IMR-90 (cell line): ENCODE data around the gene DSTYK. TPM values are rescaled to one million over a fixed set of nuclear protein-coding genes. Genes with fewer than 3 reads are reported as not detected.
A peak's percentile ranks its signal among the peaks of the same experiment; 100 is the strongest.

ENCODE experiments used
- ATAC-seq: fragments of 200-7000 bp; cut with Tn5 transposase; 2 replicates; pipeline ENCODE4 v1.9.1; 2020; ENCODE audit warnings: low read depth, mild to moderate bottlenecking, moderate library complexity
- Bru-seq: library from RNA; stranded (reverse); fragments of 400-500 nt; gene quantifications from one replicate; lab custom pipeline; 2021; lab: Mats Ljungman, UMichigan
- BruChase-seq, 2 experiments: library from RNA; stranded (reverse); fragments of 400-500 nt; gene quantifications; one replicate each; lab custom pipeline; 2021; lab: Mats Ljungman, UMichigan
- BruUV-seq: library from RNA; stranded (reverse); fragments of 400-500 nt; replicated peaks from 2 replicates; lab custom pipeline; 2021; lab: Mats Ljungman, UMichigan
- CTCF ChIA-PET: fragments of 300-600 bp; formaldehyde crosslinking; extraction: SDS; loops from one replicate; lab custom pipeline; 2021; ENCODE audit warnings: antibody characterized with exemption; lab: Yijun Ruan, JAX
- POLR2A ChIA-PET: fragments of 300-600 bp; sonication (Branson Sonifier 250); formaldehyde crosslinking; loops from one replicate; lab custom pipeline; 2022; ENCODE audit warnings: antibody characterized with exemption; ENCODE audit not compliant: unreplicated experiment; lab: Charles Lee
- DNase-seq: peaks from one replicate; pipeline ENCODE4 v3.0.0; 2013
- H2AFZ ChIP-seq: replicated peaks from 2 replicates; pipeline ENCODE3; 2013; ENCODE audit warnings: low read length, mild to moderate bottlenecking; ENCODE audit not compliant: poor library complexity
- H2AK5ac ChIP-seq: 2 replicates; pipeline ENCODE4 v1.6.1; 2013; ENCODE audit warnings: low read depth, low read length, inconsistent platforms
- H2AK9ac ChIP-seq: replicated peaks from 2 replicates; pipeline ENCODE3; 2013; ENCODE audit warnings: mild to moderate bottlenecking, low read depth, low read length, moderate library complexity; ENCODE audit not compliant: poor library complexity
- H2BK120ac ChIP-seq: 2 replicates; pipeline ENCODE4 v1.6.1; 2013; ENCODE audit warnings: low read depth, low read length, inconsistent platforms
- H2BK15ac ChIP-seq: 3 replicates; pipeline ENCODE4 v1.6.1; 2013; ENCODE audit warnings: low read depth, low read length, inconsistent platforms
- H2BK20ac ChIP-seq: 2 replicates; pipeline ENCODE4 v1.6.1; 2013; ENCODE audit warnings: low read depth, mild to moderate bottlenecking, inconsistent platforms, low read length, moderate library complexity
- H2BK5ac ChIP-seq: 2 replicates; pipeline ENCODE4 v1.6.1; 2013; ENCODE audit warnings: mild to moderate bottlenecking, low read depth, low read length, inconsistent platforms; ENCODE audit not compliant: poor library complexity, severe bottlenecking
- H3K14ac ChIP-seq: replicated peaks from 2 replicates; pipeline ENCODE4 v1.6.1; 2013; ENCODE audit warnings: low read depth, low read length, inconsistent platforms
- H3K18ac ChIP-seq: 2 replicates; pipeline ENCODE4 v1.6.1; 2013; ENCODE audit warnings: low read depth, low read length, control low read depth
- H3K23ac ChIP-seq: 2 replicates; pipeline ENCODE4 v1.6.1; 2013; ENCODE audit warnings: low read depth, low read length, inconsistent platforms
- H3K27ac ChIP-seq: 2 replicates; pipeline ENCODE4 v1.5.1; 2013; ENCODE audit warnings: mild to moderate bottlenecking, control low read depth, low read length; ENCODE audit not compliant: insufficient read depth
- H3K27me3 ChIP-seq: 2 replicates; pipeline ENCODE4 v1.6.1; 2013; ENCODE audit warnings: low read length; ENCODE audit not compliant: control insufficient read depth, insufficient read depth
- H3K36me3 ChIP-seq: 2 replicates; pipeline ENCODE4 v1.6.1; 2013; ENCODE audit warnings: low read length, mixed read lengths; ENCODE audit not compliant: control insufficient read depth, insufficient read depth
- H3K4ac ChIP-seq: 2 replicates; pipeline ENCODE4 v1.6.1; 2013; ENCODE audit warnings: low read depth, low read length, inconsistent platforms
- H3K4me1 ChIP-seq: 2 replicates; pipeline ENCODE4 v1.6.1; 2013; ENCODE audit warnings: low read length, mixed read lengths; ENCODE audit not compliant: control insufficient read depth, insufficient read depth
- H3K4me2 ChIP-seq: 2 replicates; pipeline ENCODE4 v1.6.1; 2013; ENCODE audit warnings: low read depth, mild to moderate bottlenecking, control low read depth, low read length, moderate library complexity
- H3K4me3 ChIP-seq: 2 replicates; pipeline ENCODE4 v1.5.1; 2013; ENCODE audit warnings: low read depth, mild to moderate bottlenecking, control low read depth, low read length, moderate library complexity; ENCODE audit not compliant: insufficient read depth
- H3K56ac ChIP-seq: 2 replicates; pipeline ENCODE4 v1.6.1; 2013; ENCODE audit warnings: low read length, inconsistent platforms; ENCODE audit not compliant: insufficient read depth; ENCODE audit errors: extremely low read depth
- H3K79me1 ChIP-seq, 2 experiments: 2 replicates each; pipeline ENCODE4 v1.6.1; 2013; ENCODE audit warnings: low read length in 2 of 2, inconsistent platforms in 1 of 2, low read depth in 1 of 2
- H3K9ac ChIP-seq: 2 replicates; pipeline ENCODE4 v1.6.1; 2013; ENCODE audit warnings: low read depth, low read length, control low read depth
- H3K9me1 ChIP-seq: 2 replicates; pipeline ENCODE4 v1.6.1; 2013; ENCODE audit warnings: low read length, inconsistent platforms; ENCODE audit not compliant: insufficient read depth
- H3K9me3 ChIP-seq: 2 replicates; pipeline ENCODE4 v1.6.1; 2013; ENCODE audit warnings: low read length; ENCODE audit not compliant: control insufficient read depth, insufficient read depth
- H4K20me1 ChIP-seq: 2 replicates; pipeline ENCODE4 v1.6.1; 2013; ENCODE audit warnings: low read length, inconsistent platforms; ENCODE audit not compliant: insufficient read depth
- H4K5ac ChIP-seq: 2 replicates; pipeline ENCODE4 v1.6.1; 2013; ENCODE audit warnings: mild to moderate bottlenecking, low read depth, low read length, control low read depth
- H4K8ac ChIP-seq, 2 experiments: 2 replicates each; pipeline ENCODE4 v1.6.1; 2013; ENCODE audit warnings: low read depth in 2 of 2, low read length in 2 of 2, control low read depth in 1 of 2, inconsistent platforms in 1 of 2
- H4K91ac ChIP-seq: 2 replicates; pipeline ENCODE4 v1.6.1; 2013; ENCODE audit warnings: low read depth, low read length, inconsistent platforms; ENCODE audit not compliant: insufficient read depth
- BHLHE40 ChIP-seq: fragments of 150-350 bp; IDR thresholded peaks from 2 replicates; pipeline ENCODE4 v1.6.1; 2016; ENCODE audit warnings: mild to moderate bottlenecking, low read depth, low read length
- CEBPB ChIP-seq: IDR thresholded peaks from 2 replicates; pipeline ENCODE4 v1.6.1; 2012; ENCODE audit warnings: low read depth, low read length, improper control_type of control experiment
- CHD1 ChIP-seq: IDR thresholded peaks from 2 replicates; pipeline ENCODE4 v1.6.1; 2012; ENCODE audit warnings: low read depth, low read length, improper control_type of control experiment
- MAFK ChIP-seq: IDR thresholded peaks from 2 replicates; pipeline ENCODE4 v1.6.1; 2012; ENCODE audit warnings: low read depth, low read length, improper control_type of control experiment
- MXI1 ChIP-seq: IDR thresholded peaks from 2 replicates; pipeline ENCODE4 v1.6.1; 2012; ENCODE audit warnings: low read depth, mild to moderate bottlenecking, low read length, moderate library complexity, borderline replicate concordance
- RAD21 ChIP-seq: IDR thresholded peaks from 2 replicates; pipeline ENCODE4 v1.6.1; 2012; ENCODE audit warnings: low read length, improper control_type of control experiment
- RFX5 ChIP-seq: IDR thresholded peaks from 2 replicates; pipeline ENCODE4 v1.8.0; 2012; ENCODE audit warnings: low read depth, mild to moderate bottlenecking, low read length, moderate library complexity
- SMC3 ChIP-seq: fragments of 150-350 bp; IDR thresholded peaks from 2 replicates; pipeline ENCODE4 v1.6.1; 2016; ENCODE audit warnings: low read depth, mild to moderate bottlenecking, antibody characterized with exemption, low read length, moderate library complexity
- WGBS, 2 experiments: methylation state at CpG; one replicate each; pipeline versions ENCODE4 v1.1.5 to v1.1.7; 2013; ENCODE audit warnings: missing lambda C conversion rate in 2 of 2; ENCODE audit not compliant: insufficient read length in 1 of 2; ENCODE audit errors: extremely low coverage in 2 of 2; 5-methylcytosine and 5-hydroxymethylcytosine counted together
- dilution Hi-C: fragments of 300-500 bp; cut with HindIII; formaldehyde crosslinking; loops from one replicate; pipeline ENCODE4 v1.14.3; 2018; ENCODE audit warnings: low sequenced_read_pairs; ENCODE audit not compliant: unreplicated experiment
- in situ Hi-C: fragments of 300-500 bp; cut with MboI; formaldehyde crosslinking; loops from 3 replicates; pipeline ENCODE4 v1.14.3; 2019; ENCODE audit warnings: low sequenced_read_pairs, inconsistent platforms, mixed read lengths
- intact Hi-C: fragments of 100-400 bp; cut with micrococcal nuclease; formaldehyde crosslinking; loops from 2 replicates; pipeline ENCODE4 v1.10.0; 2022
- long read RNA-seq: library from polyadenylated mRNA; unstranded; transcript quantifications from one replicate; pipeline ENCODE4 v2.0.0, GENCODE V29; 2021; ENCODE audit not compliant: unreplicated experiment
- polyA plus RNA-seq, 3 experiments: library from polyadenylated mRNA; depleted of rRNA; stranded (reverse); fragments of >200 nt; gene quantifications; 2 replicates each; pipeline ENCODE4 v1.2.3, GENCODE V29; 2012; ENCODE audit warnings: low replicate concordance in 1 of 3
- total RNA-seq: library from RNA; depleted of rRNA; stranded (reverse); fragments of >200 nt; gene quantifications from 2 replicates; pipeline ENCODE4 v1.2.3, GENCODE V29; 2012; rRNA removed
- TF ChIP-seq, protein P1 (sequence below): fragments of 150-350 bp; IDR thresholded peaks from 2 replicates; pipeline ENCODE4 v1.6.1; 2017; ENCODE audit warnings: mild to moderate bottlenecking, antibody characterized with exemption, low read length, low read depth
- TF ChIP-seq, protein P2 (sequence below): fragments of 150-350 bp; IDR thresholded peaks from 2 replicates; pipeline ENCODE4 v1.6.1; 2016; ENCODE audit warnings: low read depth, mild to moderate bottlenecking, low read length, moderate library complexity, borderline replicate concordance

Gene DSTYK, protein sequence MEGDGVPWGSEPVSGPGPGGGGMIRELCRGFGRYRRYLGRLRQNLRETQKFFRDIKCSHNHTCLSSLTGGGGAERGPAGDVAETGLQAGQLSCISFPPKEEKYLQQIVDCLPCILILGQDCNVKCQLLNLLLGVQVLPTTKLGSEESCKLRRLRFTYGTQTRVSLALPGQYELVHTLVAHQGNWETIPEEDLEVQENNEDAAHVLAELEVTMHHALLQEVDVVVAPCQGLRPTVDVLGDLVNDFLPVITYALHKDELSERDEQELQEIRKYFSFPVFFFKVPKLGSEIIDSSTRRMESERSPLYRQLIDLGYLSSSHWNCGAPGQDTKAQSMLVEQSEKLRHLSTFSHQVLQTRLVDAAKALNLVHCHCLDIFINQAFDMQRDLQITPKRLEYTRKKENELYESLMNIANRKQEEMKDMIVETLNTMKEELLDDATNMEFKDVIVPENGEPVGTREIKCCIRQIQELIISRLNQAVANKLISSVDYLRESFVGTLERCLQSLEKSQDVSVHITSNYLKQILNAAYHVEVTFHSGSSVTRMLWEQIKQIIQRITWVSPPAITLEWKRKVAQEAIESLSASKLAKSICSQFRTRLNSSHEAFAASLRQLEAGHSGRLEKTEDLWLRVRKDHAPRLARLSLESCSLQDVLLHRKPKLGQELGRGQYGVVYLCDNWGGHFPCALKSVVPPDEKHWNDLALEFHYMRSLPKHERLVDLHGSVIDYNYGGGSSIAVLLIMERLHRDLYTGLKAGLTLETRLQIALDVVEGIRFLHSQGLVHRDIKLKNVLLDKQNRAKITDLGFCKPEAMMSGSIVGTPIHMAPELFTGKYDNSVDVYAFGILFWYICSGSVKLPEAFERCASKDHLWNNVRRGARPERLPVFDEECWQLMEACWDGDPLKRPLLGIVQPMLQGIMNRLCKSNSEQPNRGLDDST
- total RNA-seq (18.3 and 19.2 TPM in 2 replicates), polyA plus RNA-seq (2012; rRNA removed) (7.2 and 8.0 TPM in 2 replicates), Bru-seq, nascent RNA (percentile 89 among the genes with signal in this experiment), BruChase-seq, experiment 1, labeled RNA remaining after a 6-hour chase (percentile 92 among the genes with signal in this experiment), BruChase-seq, experiment 2, labeled RNA remaining after a 2-hour chase (percentile 91 among the genes with signal in this experiment)
- 2.9 and 3.2 TPM in 2 replicates for polyA plus RNA-seq (2012; cell fraction: cytosol; rRNA removed)
- 1.8 and 5.1 TPM in 2 replicates for polyA plus RNA-seq (2012; cell fraction: nucleus; rRNA removed; ENCODE audit: low replicate concordance)
- long read RNA-seq, full-length matches to known transcripts: 52 of 85 reads
- long read RNA-seq, partial matches to known transcripts: 7 of 85 reads
- long read RNA-seq, other reads (novel, unspliced or antisense): 26 of 85 reads

DNA sequence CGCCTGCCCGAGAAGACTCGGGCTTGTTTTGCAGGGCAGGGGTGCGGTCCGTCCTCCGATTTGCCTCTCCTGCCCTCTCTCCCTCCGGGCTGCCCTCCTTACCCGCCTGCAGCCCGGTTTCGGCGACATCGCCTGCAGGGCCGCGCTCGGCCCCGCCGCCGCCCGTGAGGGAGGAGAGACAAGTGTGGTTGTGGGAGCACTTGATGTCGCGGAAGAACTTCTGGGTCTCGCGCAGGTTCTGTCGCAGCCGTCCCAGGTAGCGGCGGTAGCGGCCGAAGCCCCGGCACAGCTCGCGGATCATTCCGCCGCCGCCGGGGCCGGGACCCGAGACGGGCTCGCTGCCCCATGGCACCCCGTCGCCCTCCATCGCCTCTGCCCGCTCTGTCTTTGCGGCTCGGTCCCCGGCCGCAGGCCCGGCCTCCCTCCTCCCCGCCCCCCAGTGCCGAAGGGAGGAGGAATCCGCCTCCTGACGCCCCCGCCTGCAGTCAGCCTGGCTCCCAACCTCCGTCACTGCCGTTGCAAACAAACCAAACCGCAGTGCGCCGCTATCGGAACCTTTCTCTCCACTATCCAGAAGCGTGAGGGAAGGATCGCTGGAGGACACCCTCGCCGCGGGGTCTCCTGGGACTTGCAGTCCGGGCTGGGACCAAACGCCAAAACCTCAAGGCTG, at the start of gene DSTYK:
TSS of gene DSTYK (minus strand) at position 534 of the 670 bp plus-strand sequence. CDS start at position 367, 167 bp downstream.
- intact Hi-C loops: loop anchor here (1.0 to 5.0 kb wide), 4 partner anchors 36 to 89 kb away; no protein-coding TSS in a partner anchor
- WGBS, 2 experiments: 0% methylated on average over 13 of the region's 67 CpGs; no CpG with 5 or more reads in 1 of the 2 experiments
- DNase-seq (peak; percentile 97), ATAC-seq (peak; percentile 95)
- ChIA-PET POLR2A (no interaction called here), CTCF (no interaction called here)
- no peaks in the 10 kb centered on the region for H3K27me3 ChIP-seq
- peak within 1 kb of the TSS; percentile 78 for H3K9ac ChIP-seq
- H3K18ac ChIP-seq: peak within 1 kb of the TSS; percentile 38
- H3K4me3 ChIP-seq: peak within 1 kb of the TSS; percentile 68
- peak within 1 kb of the TSS; percentile 43; the same call in 1 of the 3 replicates for H2BK15ac ChIP-seq
- H4K8ac ChIP-seq: peak within 1 kb of the TSS; percentile 35 to 92; a peak in 3 of 4 replicates
- peaks cover 14 to 21% of the 10 kb centered on the region in 2 experiments for H3K79me1 ChIP-seq
- H4K91ac ChIP-seq: peak within 1 kb of the TSS; percentile 45
- peak within 1 kb of the TSS; percentile 99 for H3K4me2 ChIP-seq
- no peaks in the 10 kb centered on the region for H3K36me3 ChIP-seq
- H3K14ac ChIP-seq: peak within 1 kb of the TSS; percentile 83
- H3K27ac ChIP-seq: peak within 1 kb of the TSS; percentile 74
- H3K4ac ChIP-seq: peak within 1 kb of the TSS; percentile 44
- peak within 1 kb of the TSS; percentile 71 for H2BK5ac ChIP-seq
- peak within 1 kb of the TSS; percentile 49 for H4K5ac ChIP-seq
- H3K9me1 ChIP-seq: peaks cover 7% of the 10 kb centered on the region
- peak within 1 kb of the TSS; percentile 83 for H3K56ac ChIP-seq
- no TSS peak for BruUV-seq
- H3K9me3 ChIP-seq: no peaks in the 10 kb centered on the region
- no peaks in the 10 kb centered on the region for H3K4me1 ChIP-seq
- H3K23ac ChIP-seq: peak within 1 kb of the TSS; percentile 85
- H2BK20ac ChIP-seq: no peak within 1 kb of the TSS
- H2AK5ac ChIP-seq: peak within 1 kb of the TSS; percentile 54; the same call in 1 of the 2 replicates
- in situ Hi-C loops: no loop called here
- peak within 1 kb of the TSS; percentile 94 for H2AK9ac ChIP-seq
- H2BK120ac ChIP-seq: peak within 1 kb of the TSS; percentile 20; the same call in 1 of the 2 replicates
- H4K20me1 ChIP-seq: no peaks in the 10 kb centered on the region
- dilution Hi-C loops: no loop called here
- peak within 1 kb of the TSS; percentile 98 for H2AFZ ChIP-seq
- TF ChIP-seq SMC3 (peak; percentile 38), BHLHE40 (no peak), CEBPB (peak; percentile 32; the same call in 1 of the 2 replicates), CHD1 (no peak; the same call in 1 of the 2 replicates), MAFK (no peak), MXI1 (no peak), RAD21 (peak; percentile 9), RFX5 (no peak)
- TF ChIP-seq, protein P1, sequence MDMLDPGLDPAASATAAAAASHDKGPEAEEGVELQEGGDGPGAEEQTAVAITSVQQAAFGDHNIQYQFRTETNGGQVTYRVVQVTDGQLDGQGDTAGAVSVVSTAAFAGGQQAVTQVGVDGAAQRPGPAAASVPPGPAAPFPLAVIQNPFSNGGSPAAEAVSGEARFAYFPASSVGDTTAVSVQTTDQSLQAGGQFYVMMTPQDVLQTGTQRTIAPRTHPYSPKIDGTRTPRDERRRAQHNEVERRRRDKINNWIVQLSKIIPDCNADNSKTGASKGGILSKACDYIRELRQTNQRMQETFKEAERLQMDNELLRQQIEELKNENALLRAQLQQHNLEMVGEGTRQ: 0 out of 2 replicates have a peak, but pooled peaks have one; percentile 27
- TF ChIP-seq, protein P2, sequence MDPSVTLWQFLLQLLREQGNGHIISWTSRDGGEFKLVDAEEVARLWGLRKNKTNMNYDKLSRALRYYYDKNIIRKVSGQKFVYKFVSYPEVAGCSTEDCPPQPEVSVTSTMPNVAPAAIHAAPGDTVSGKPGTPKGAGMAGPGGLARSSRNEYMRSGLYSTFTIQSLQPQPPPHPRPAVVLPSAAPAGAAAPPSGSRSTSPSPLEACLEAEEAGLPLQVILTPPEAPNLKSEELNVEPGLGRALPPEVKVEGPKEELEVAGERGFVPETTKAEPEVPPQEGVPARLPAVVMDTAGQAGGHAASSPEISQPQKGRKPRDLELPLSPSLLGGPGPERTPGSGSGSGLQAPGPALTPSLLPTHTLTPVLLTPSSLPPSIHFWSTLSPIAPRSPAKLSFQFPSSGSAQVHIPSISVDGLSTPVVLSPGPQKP: no peak
